Measurements from ENCODE around the gene DHRS12. TPM values are rescaled to one million over a fixed set of nuclear protein-coding genes. Genes with fewer than 3 reads are reported as not detected.

Gene DHRS12
- total RNA-seq, 1 donor from 2014 or later, result 5.2 TPM

- Histone ChIP-seq H3K9ac (ENCODE audit: low read depth in 1 of 3, low read length in 3 of 3) (no peak overlapping the region), H3K4me3 (ENCODE audit: low read length in 3 of 3) (no peak overlapping the region), H3K9me3 (ENCODE audit: control insufficient read depth in 3 of 3, low read length in 3 of 3) (no peaks in the 10 kb centered on the region), H3K4me1 (ENCODE audit: control insufficient read depth in 3 of 3, insufficient read depth in 3 of 3, low read length in 3 of 3) (peaks cover 20 to 22% (median 22%) of the 10 kb centered on the region in 3 donors), H3K27ac (ENCODE audit: low read depth, low read length) (no peak overlapping the region), H3K36me3 (ENCODE audit: control insufficient read depth in 3 of 3, insufficient read depth in 3 of 3, low read length in 3 of 3) (peaks cover 6 to 25% (median 12%) of the 10 kb centered on the region in 3 donors), H3K27me3 (ENCODE audit: control insufficient read depth in 3 of 3, insufficient read depth in 3 of 3, low read length in 3 of 3) (no peaks in the 10 kb centered on the region)
These were observed 36.9 kb downstream of the DHRS12 start for GRCh38 chr13:51767100-51767499.

GRCh38 chr13:51765142-51765515 is 38.8 kb downstream of the DHRS12 start:
- H3K4me3 ChIP-seq (ENCODE audit: low read length in 3 of 3), result no peak overlapping the region
- peak overlapping the region; percentile 45 for H3K27ac ChIP-seq (ENCODE audit: low read depth, low read length)
- H3K9me3 ChIP-seq (ENCODE audit: control insufficient read depth in 3 of 3, low read length in 3 of 3), result no peaks in the 10 kb centered on the region
- peaks cover 3 to 15% (median 5%) of the 10 kb centered on the region in 3 donors for H3K36me3 ChIP-seq (ENCODE audit: control insufficient read depth in 3 of 3, insufficient read depth in 3 of 3, low read length in 3 of 3)
- H3K27me3 ChIP-seq (ENCODE audit: control insufficient read depth in 3 of 3, insufficient read depth in 3 of 3, low read length in 3 of 3), result no peaks in the 10 kb centered on the region
- peaks cover 18 to 20% (median 18%) of the 10 kb centered on the region in 3 donors for H3K4me1 ChIP-seq (ENCODE audit: control insufficient read depth in 3 of 3, insufficient read depth in 3 of 3, low read length in 3 of 3)
- H3K9ac ChIP-seq (ENCODE audit: low read depth in 1 of 3, low read length in 3 of 3), result no peak overlapping the region

- Histone ChIP-seq H3K9ac (ENCODE audit: low read depth in 1 of 3, low read length in 3 of 3) (peak overlapping the region in 2 of 3 donors; percentile 12 to 16), H3K36me3 (ENCODE audit: control insufficient read depth in 3 of 3, insufficient read depth in 3 of 3, low read length in 3 of 3) (peaks cover 3 to 15% (median 5%) of the 10 kb centered on the region in 3 donors), H3K9me3 (ENCODE audit: control insufficient read depth in 3 of 3, low read length in 3 of 3) (no peaks in the 10 kb centered on the region), H3K27ac (ENCODE audit: low read depth, low read length) (peak overlapping the region; percentile 54), H3K4me1 (ENCODE audit: control insufficient read depth in 3 of 3, insufficient read depth in 3 of 3, low read length in 3 of 3) (peaks cover 14 to 15% (median 15%) of the 10 kb centered on the region in 3 donors), H3K27me3 (ENCODE audit: control insufficient read depth in 3 of 3, insufficient read depth in 3 of 3, low read length in 3 of 3) (no peaks in the 10 kb centered on the region), H3K4me3 (ENCODE audit: low read length in 3 of 3) (peak overlapping the region in 1 of 3 donors; percentile 15)
These were observed 39.5 kb downstream of the DHRS12 start for GRCh38 chr13:51764184-51765141.

- H3K36me3 ChIP-seq (ENCODE audit: control insufficient read depth in 3 of 3, insufficient read depth in 3 of 3, low read length in 3 of 3), result peaks cover 3 to 15% (median 5%) of the 10 kb centered on the region in 3 donors
- no peak overlapping the region for H3K27ac ChIP-seq (ENCODE audit: low read depth, low read length)
- no peaks in the 10 kb centered on the region for H3K9me3 ChIP-seq (ENCODE audit: control insufficient read depth in 3 of 3, low read length in 3 of 3)
- H3K4me1 ChIP-seq (ENCODE audit: control insufficient read depth in 3 of 3, insufficient read depth in 3 of 3, low read length in 3 of 3), result peaks cover 7 to 15% (median 10%) of the 10 kb centered on the region in 3 donors
- H3K4me3 ChIP-seq (ENCODE audit: low read length in 3 of 3), result no peak overlapping the region
- no peak overlapping the region for H3K9ac ChIP-seq (ENCODE audit: low read depth in 1 of 3, low read length in 3 of 3)
- H3K27me3 ChIP-seq (ENCODE audit: control insufficient read depth in 3 of 3, insufficient read depth in 3 of 3, low read length in 3 of 3), result no peaks in the 10 kb centered on the region
These were observed 40.5 kb downstream of the DHRS12 start for GRCh38 chr13:51763486-51763885.

GRCh38 chr13:51761643-51762350 is 42.2 kb downstream of the DHRS12 start:
- H3K9ac ChIP-seq (ENCODE audit: low read depth in 1 of 3, low read length in 3 of 3), result no peak overlapping the region
- H3K36me3 ChIP-seq (ENCODE audit: control insufficient read depth in 3 of 3, insufficient read depth in 3 of 3, low read length in 3 of 3), result peaks cover 0 to 6% (median 5%) of the 10 kb centered on the region in 3 donors
- peaks cover 7 to 15% (median 10%) of the 10 kb centered on the region in 3 donors for H3K4me1 ChIP-seq (ENCODE audit: control insufficient read depth in 3 of 3, insufficient read depth in 3 of 3, low read length in 3 of 3)
- H3K9me3 ChIP-seq (ENCODE audit: control insufficient read depth in 3 of 3, low read length in 3 of 3), result no peaks in the 10 kb centered on the region
- no peak overlapping the region for H3K4me3 ChIP-seq (ENCODE audit: low read length in 3 of 3)
- no peaks in the 10 kb centered on the region for H3K27me3 ChIP-seq (ENCODE audit: control insufficient read depth in 3 of 3, insufficient read depth in 3 of 3, low read length in 3 of 3)
- H3K27ac ChIP-seq (ENCODE audit: low read depth, low read length), result no peak overlapping the region

GRCh38 chr13:51760592-51760991 is 43.4 kb downstream of the DHRS12 start:
- peak overlapping the region; percentile 33 for H3K27ac ChIP-seq (ENCODE audit: low read depth, low read length)
- H3K36me3 ChIP-seq (ENCODE audit: control insufficient read depth in 3 of 3, insufficient read depth in 3 of 3, low read length in 3 of 3), result peaks cover 0 to 14% (median 0%) of the 10 kb centered on the region in 3 donors

GRCh38 chr13:51759240-51759639 is 44.7 kb downstream of the DHRS12 start:
- no peaks in the 10 kb centered on the region for H3K9me3 ChIP-seq (ENCODE audit: control insufficient read depth in 3 of 3, low read length in 3 of 3)
- H3K4me1 ChIP-seq (ENCODE audit: control insufficient read depth in 3 of 3, insufficient read depth in 3 of 3, low read length in 3 of 3), result peaks cover 2 to 9% (median 3%) of the 10 kb centered on the region in 3 donors
- H3K9ac ChIP-seq (ENCODE audit: low read depth in 1 of 3, low read length in 3 of 3), result no peak overlapping the region
- H3K4me3 ChIP-seq (ENCODE audit: low read length in 3 of 3), result no peak overlapping the region
- H3K36me3 ChIP-seq (ENCODE audit: control insufficient read depth in 3 of 3, insufficient read depth in 3 of 3, low read length in 3 of 3), result peaks cover 0 to 19% (median 0%) of the 10 kb centered on the region in 3 donors
- no peaks in the 10 kb centered on the region for H3K27me3 ChIP-seq (ENCODE audit: control insufficient read depth in 3 of 3, insufficient read depth in 3 of 3, low read length in 3 of 3)
- no peak overlapping the region for H3K27ac ChIP-seq (ENCODE audit: low read depth, low read length)

More at GRCh38 chr13:51760592-51760991, 43.4 kb downstream of the DHRS12 start:
- no peaks in the 10 kb centered on the region for H3K9me3 ChIP-seq (ENCODE audit: control insufficient read depth in 3 of 3, low read length in 3 of 3)
- no peaks in the 10 kb centered on the region for H3K27me3 ChIP-seq (ENCODE audit: control insufficient read depth in 3 of 3, insufficient read depth in 3 of 3, low read length in 3 of 3)
- peak overlapping the region; percentile 53 to 62 (median 60) for H3K4me3 ChIP-seq (ENCODE audit: low read length in 3 of 3)
- peaks cover 7 to 15% (median 10%) of the 10 kb centered on the region in 3 donors for H3K4me1 ChIP-seq (ENCODE audit: control insufficient read depth in 3 of 3, insufficient read depth in 3 of 3, low read length in 3 of 3)
- H3K9ac ChIP-seq (ENCODE audit: low read depth in 1 of 3, low read length in 3 of 3), result peak overlapping the region; percentile 2 to 66 (median 63)

- H3K36me3 ChIP-seq (ENCODE audit: control insufficient read depth in 3 of 3, insufficient read depth in 3 of 3, low read length in 3 of 3), result peaks cover 0 to 19% (median 0%) of the 10 kb centered on the region in 3 donors
- no peak overlapping the region for H3K27ac ChIP-seq (ENCODE audit: low read depth, low read length)
- no peaks in the 10 kb centered on the region for H3K9me3 ChIP-seq (ENCODE audit: control insufficient read depth in 3 of 3, low read length in 3 of 3)
- no peak overlapping the region for H3K9ac ChIP-seq (ENCODE audit: low read depth in 1 of 3, low read length in 3 of 3)
- H3K4me1 ChIP-seq (ENCODE audit: control insufficient read depth in 3 of 3, insufficient read depth in 3 of 3, low read length in 3 of 3), result peaks cover 0 to 6% (median 0%) of the 10 kb centered on the region in 3 donors
- no peak overlapping the region for H3K4me3 ChIP-seq (ENCODE audit: low read length in 3 of 3)
- H3K27me3 ChIP-seq (ENCODE audit: control insufficient read depth in 3 of 3, insufficient read depth in 3 of 3, low read length in 3 of 3), result no peaks in the 10 kb centered on the region
These were observed 45.3 kb downstream of the DHRS12 start for GRCh38 chr13:51758691-51759090.

GRCh38 chr13:51756651-51757050 is 47.3 kb downstream of the DHRS12 start:
- Histone ChIP-seq H3K9me3 (ENCODE audit: control insufficient read depth in 3 of 3, low read length in 3 of 3) (no peaks in the 10 kb centered on the region), H3K9ac (ENCODE audit: low read depth in 1 of 3, low read length in 3 of 3) (no peak overlapping the region), H3K27me3 (ENCODE audit: control insufficient read depth in 3 of 3, insufficient read depth in 3 of 3, low read length in 3 of 3) (no peaks in the 10 kb centered on the region), H3K4me1 (ENCODE audit: control insufficient read depth in 3 of 3, insufficient read depth in 3 of 3, low read length in 3 of 3) (peaks cover 0 to 6% (median 0%) of the 10 kb centered on the region in 3 donors), H3K36me3 (ENCODE audit: control insufficient read depth in 3 of 3, insufficient read depth in 3 of 3, low read length in 3 of 3) (peaks cover 0 to 24% (median 3%) of the 10 kb centered on the region in 3 donors), H3K4me3 (ENCODE audit: low read length in 3 of 3) (no peak overlapping the region), H3K27ac (ENCODE audit: low read depth, low read length) (no peak overlapping the region)

Measured in skeletal muscle tissue (tissue), 4 donors.